NCI-H510A (cell line): ENCODE results near the gene FAM193A.
"Not testable (repeated sequence)": the region's sequence is repeated elsewhere in the genome, so short reads cannot be mapped to it uniquely, and the experiment has no call there.

Experiments
- DNase-seq: peaks from one replicate; lab custom pipeline; 2025; lab: John Stamatoyannopoulos, UW

The FAM193A gene

DNA sequence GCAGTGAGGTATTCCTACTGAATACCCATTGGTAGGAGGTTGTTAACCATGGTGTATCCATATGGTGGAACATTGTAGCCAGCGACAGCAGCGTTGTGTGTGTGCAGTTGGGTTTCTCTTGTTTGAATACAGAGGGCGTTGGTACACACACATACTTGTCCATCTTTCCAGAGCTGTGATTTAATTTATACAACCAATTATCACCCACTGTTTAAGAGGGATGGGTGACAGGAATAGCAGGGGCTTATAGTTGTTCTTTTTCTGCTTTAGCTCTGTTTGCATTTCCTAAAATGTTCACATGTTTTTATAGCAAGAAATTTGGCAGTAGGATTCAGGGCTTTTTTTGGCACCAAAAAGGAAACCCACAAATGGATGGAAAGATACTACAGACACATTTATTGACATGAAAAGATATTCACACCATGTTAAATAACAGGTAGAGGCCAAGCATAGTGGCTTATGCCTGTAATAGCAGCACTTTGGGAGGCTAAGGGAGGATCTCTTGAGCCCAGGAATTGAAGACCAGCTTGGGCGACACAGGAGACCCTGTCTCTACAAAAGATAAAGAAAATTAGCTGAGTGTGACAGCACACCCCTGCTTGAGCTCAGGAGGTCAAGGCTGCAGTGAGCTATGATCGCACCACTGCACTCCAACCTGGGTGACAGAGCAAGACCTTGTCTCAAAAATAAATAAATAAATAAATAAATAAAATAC is 159.1 kb downstream of the FAM193A start:
- no peak for DNase-seq

DNA sequence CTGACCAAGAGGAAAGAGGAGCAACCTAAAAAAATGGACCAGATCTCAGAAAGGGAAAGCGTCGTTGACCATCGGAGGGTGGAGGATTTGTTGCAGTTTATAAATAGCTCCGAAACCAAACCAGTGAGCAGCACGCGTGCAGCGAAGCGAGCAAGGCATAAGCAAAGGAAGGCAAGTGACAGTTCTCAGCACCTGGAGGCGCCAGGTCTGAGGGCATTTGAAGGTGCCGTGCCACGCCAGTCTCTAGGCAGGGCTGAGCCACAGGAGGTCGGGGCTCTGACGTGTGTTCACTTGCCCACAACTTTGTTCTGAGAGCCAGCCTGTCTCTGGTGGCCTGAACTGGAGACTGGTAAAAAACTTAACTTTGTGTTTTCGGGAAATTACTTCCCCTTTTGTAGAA is 160.0 kb downstream of the FAM193A start:
- no peak for DNase-seq

DNA sequence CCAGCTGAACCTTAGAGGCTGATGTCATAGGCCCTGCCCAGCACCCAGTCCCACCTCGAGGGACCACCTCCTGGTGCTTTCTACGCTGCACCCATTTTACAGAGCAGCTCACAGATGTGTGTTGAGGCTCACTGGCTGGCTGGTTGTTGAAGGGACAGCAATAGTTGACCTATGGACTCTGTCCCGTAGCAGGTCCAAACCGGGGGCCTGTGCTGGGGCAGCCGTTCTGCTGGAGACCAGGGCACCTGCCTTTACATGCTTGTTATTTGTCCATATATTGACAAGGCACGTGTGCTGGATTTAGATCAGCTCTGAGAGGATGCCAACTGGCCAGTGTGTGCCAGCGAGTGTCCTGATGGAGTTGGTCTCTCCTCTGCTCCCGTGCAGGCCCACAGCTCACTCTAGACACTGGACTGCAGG is 161.6 kb downstream of the FAM193A start:
- no peak for DNase-seq

DNA sequence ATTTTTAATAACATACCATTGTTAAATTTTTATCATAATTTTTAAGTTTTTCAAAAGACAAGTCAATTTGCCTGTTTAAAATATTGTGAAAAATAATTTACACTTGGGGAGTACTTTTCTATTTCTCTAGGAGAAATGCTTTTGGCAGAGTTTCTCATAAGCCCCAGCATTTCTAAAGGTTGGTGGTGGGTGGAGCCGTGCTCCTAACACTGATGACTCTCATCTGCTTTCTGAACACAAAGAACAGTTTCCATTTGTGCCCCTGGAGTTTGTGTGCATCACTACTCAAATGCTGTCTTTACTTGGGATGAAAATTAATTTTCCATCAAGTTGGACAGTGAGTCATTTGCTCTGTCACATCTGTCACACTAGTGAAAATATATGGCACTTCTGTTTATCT is 162.1 kb downstream of the FAM193A start:
- DNase-seq, result no peak

- no peak for DNase-seq
Measured at GRCh38 chr4:2698951-2699505, 162.6 kb downstream of the FAM193A start.

- no peak for DNase-seq
Measured at GRCh38 chr4:2699534-2699933, 163.1 kb downstream of the FAM193A start.

- DNase-seq, result no peak
Measured at GRCh38 chr4:2700031-2700430, 163.6 kb downstream of the FAM193A start.

DNA sequence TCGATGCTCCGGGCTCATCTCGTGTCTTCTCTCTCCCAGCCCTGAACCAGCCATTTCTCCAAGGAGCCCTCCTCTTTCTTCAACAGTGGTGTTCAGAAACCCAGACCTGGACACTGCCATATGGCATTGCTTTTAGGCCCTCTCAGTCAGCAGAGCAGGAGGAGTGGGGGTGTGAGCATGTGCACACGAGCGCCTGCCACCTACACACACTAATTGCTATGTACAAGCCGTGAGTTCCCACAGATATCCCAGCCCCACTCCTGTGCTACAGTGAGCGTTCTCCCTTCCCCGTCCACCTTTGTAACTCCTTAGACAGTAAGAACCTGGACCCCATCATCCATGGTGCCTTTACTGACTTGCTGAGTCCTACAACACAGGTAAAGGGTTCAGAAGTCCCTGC is 165.9 kb downstream of the FAM193A start:
- DNase-seq, result no peak

GRCh38 chr4:2702770-2703169 is 166.3 kb downstream of the FAM193A start:
- no peak for DNase-seq

DNA sequence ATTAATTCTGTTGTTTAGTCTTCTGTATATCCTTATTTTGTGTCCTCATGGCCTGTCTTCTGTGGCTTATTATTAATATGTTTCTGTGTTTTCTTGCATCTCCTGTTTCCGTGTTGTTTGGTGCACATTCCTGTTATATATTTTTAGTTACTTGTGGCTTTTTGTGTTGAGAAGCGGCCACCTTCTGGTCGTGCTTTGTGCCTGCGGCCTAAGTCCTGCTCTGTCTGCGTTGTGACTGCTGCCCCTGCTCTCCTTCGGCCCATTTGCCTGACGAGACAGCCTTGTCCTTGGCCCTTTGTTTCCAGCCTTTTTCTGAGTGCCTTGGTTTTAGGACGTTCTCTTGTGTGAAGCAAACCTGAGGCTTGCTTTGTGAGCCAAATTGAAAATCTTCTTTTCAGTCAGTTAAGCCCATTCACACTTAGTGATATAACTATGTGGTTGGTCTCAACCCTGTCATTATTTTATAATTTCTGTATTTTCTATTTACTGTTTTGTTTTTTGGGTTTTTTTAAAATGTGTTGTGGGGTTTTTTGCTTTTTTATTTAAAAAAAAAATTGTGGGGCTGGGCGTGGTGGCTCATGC is 175.9 kb downstream of the FAM193A start:
- no peak for DNase-seq

DNA sequence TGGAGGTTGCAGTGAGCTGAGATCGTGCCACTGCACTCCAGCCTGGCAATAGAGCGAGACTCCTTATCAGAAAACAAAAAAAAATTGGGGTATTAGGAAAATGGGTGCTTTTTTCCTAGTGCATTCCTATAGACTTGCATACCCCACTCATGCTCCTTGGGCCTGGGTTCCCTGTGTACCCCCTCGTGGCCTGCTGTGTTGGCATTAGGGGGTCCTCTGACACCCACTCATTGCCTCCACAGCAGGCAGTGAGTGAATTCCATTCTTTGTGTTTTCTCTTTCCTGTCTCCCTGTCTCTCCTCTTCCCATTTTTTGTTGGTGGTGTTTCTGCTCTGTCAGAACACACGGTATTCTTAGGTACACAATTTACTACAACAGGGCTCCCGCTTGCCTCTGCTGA is 176.9 kb downstream of the FAM193A start:
- DNase-seq, result no peak

GRCh38 chr4:2714061-2714770 is 177.8 kb downstream of the FAM193A start:
- DNase-seq, result no peak

DNA sequence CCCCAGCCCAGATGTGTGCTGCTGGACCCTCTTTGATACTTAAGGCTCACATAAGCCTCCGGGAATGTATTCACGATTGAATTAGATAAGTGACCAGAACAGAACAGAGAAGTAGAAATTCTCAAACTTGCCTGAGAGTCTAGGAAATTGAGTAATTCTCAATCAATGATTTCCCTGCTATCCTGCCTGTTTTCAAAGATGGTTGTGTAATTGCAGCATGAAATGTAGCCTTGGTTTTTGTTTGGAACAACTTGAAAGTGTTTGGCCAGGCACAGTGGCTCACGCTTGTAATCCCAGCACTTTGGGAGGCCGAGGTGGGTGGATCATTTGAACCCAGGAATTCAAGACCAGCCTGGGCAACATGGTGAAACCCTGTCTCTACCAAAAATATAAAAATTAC is 178.5 kb downstream of the FAM193A start:
- DNase-seq, result no peak

DNA sequence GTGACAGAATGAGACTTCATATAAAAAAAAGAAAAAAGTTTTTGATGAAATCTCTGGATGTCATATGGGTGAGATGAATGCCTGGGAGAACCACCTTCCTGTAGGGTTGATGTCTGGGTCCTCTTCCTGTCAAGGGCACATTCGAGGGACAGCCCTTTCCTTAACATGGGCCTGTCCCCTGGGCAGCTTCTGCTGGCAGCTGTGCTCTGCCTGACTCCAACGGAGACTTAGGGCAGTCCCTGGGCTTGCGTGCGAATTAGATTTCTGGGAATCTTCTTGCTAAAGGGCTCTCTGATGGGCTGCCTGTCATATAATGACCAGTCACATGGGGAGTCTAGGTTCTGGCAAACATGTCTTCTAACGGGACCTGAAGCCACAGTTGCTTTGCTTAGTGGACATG is 179.0 kb downstream of the FAM193A start:
- no peak for DNase-seq

DNA sequence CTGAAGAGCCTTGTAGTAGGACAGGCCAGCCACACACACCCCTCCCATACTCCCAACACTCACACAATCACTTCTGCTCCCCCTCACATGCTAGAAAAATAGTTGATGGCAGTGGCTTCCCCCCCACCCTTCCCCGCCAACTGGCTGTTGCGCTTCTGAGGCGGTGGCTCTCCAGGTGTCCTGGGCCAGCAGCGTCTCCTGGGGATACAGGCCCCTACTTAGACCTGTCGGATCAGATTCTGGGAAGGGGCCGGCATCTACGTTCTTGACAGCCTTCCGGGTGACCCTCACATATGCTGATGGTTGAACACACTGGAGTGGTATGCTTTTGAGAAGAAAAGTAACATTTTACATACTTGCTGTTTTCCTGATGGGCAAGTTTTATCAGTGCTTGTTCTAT is 179.8 kb downstream of the FAM193A start:
- no peak for DNase-seq

GRCh38 chr4:2721586-2721985 is 185.1 kb downstream of the FAM193A start:
- no peak for DNase-seq

DNA sequence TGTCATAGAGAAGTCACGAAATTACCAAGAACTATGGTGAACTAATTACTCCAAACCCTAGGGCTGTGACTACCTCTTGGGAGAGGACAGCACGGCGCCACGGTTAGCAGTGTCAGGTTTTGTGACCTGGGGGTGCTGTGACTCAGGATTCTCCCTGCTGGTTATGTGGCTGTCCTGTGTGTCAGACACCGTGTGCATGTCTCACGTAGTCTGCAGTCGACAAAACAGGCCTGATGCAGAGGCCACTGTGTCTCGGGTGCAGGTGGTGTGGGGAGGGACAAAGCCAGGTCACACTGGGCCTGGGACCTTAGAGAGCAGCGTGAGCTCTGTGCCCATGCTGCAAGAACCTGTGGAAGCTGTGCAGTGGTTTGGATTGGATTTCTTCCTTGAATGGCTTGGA is 185.6 kb downstream of the FAM193A start:
- DNase-seq, result no peak

- no peak for DNase-seq
Measured at GRCh38 chr4:2723751-2724150, 187.3 kb downstream of the FAM193A start.

DNA sequence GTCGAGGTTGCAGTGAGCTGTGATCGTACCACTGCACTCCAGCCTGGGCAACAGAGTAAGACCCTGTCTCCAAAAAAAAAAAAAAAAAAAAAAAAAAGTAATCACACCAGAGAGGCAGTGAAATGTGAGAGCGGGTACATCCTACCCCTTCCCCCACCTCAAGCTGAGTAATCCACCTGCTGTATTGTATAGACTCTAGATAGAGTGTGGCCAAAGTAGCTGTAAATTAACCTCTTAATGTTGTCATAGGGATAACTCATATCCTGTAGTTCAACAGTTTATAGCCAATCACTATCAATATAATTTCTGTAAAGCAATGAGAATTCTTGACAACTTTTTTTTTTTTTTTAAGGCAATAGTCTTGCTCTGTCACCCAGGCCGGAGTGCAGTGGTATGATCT is 188.9 kb downstream of the FAM193A start:
- no peak for DNase-seq

DNA sequence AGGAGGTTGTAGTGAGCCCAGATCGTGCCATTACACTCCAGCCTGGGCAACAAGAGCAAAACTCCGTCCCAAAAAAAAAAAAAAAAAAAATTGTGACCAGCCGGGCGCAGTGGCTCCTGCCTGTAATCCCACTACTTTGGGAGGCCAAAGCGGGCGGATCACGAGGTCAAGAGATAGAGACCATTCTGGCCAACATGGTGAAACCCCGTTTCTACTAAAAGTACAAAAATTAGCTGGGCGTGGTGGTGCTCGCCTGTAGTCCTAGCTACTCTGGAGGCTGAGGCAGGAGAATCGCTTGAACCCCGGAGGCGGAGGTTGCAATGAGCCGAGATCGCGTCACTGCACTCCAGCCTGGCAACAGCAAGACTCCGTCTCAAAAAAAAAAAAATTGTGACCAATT is 190.4 kb downstream of the FAM193A start:
- DNase-seq, result not testable (repeated sequence)

GRCh38 chr4:2728221-2728620 is 191.8 kb downstream of the FAM193A start:
- DNase-seq, result no peak

- no peak for DNase-seq
Measured at GRCh38 chr4:2728806-2729532, 192.5 kb downstream of the FAM193A start.

- DNase-seq, result no peak
Measured at GRCh38 chr4:2729533-2729875, 193.1 kb downstream of the FAM193A start.
